ENCODE results near the gene ESRRG. TPM values are rescaled to one million over a fixed set of nuclear protein-coding genes. Genes with fewer than 3 reads are reported as not detected.

Gene ESRRG
- total RNA-seq, 1 donor = 0.18 TPM

- TF ChIP-seq CTCF (IDR thresholded peaks at IDR 0.05; ENCODE audit: insufficient read depth, low read length) = no peak
- no peak overlapping the region for H3K4me3 ChIP-seq (ENCODE audit: low read depth, low read length)
- DNase-seq (ENCODE audit: low read depth) = peak; percentile 88
Measured at GRCh38 chr1:216464489-216464888, 258.7 kb downstream of the ESRRG start.

GRCh38 chr1:216462066-216462775 is 261.0 kb downstream of the ESRRG start:
- peak; percentile 49 for DNase-seq (ENCODE audit: low read depth)
- TF ChIP-seq CTCF (IDR thresholded peaks at IDR 0.05; ENCODE audit: insufficient read depth, low read length) = no peak

GRCh38 chr1:216461466-216461865 is 261.8 kb downstream of the ESRRG start:
- no peak for TF ChIP-seq CTCF (IDR thresholded peaks at IDR 0.05; ENCODE audit: insufficient read depth, low read length)
- peak; percentile 36 for DNase-seq (ENCODE audit: low read depth)
- no peak overlapping the region for H3K4me3 ChIP-seq (ENCODE audit: low read depth, low read length)

More at GRCh38 chr1:216462066-216462775, 261.0 kb downstream of the ESRRG start:
- no peak overlapping the region for H3K4me3 ChIP-seq (ENCODE audit: low read depth, low read length)

- TF ChIP-seq CTCF (IDR thresholded peaks at IDR 0.05; ENCODE audit: insufficient read depth, low read length) = no peak
- DNase-seq (ENCODE audit: low read depth) = no peak
- no peak overlapping the region for H3K4me3 ChIP-seq (ENCODE audit: low read depth, low read length)
Measured at GRCh38 chr1:216459651-216460207, 263.5 kb downstream of the ESRRG start.

- no peak overlapping the region for H3K4me3 ChIP-seq (ENCODE audit: low read depth, low read length)
- no peak for TF ChIP-seq CTCF (IDR thresholded peaks at IDR 0.05; ENCODE audit: insufficient read depth, low read length)
- peak; percentile 22 for DNase-seq (ENCODE audit: low read depth)
Measured at GRCh38 chr1:216458812-216459211, 264.4 kb downstream of the ESRRG start.

GRCh38 chr1:216457356-216457755 is 265.9 kb downstream of the ESRRG start:
- no peak overlapping the region for H3K4me3 ChIP-seq (ENCODE audit: low read depth, low read length)
- DNase-seq (ENCODE audit: low read depth) = no peak
- no peak for TF ChIP-seq CTCF (IDR thresholded peaks at IDR 0.05; ENCODE audit: insufficient read depth, low read length)

Measured in fibroblast of the aortic adventitia (primary cell).